Sigmoid colon (tissue), 7 donors: ENCODE results near the gene FREM1. TPM values are rescaled to one million over a fixed set of nuclear protein-coding genes. Genes with fewer than 3 reads are reported as not detected.

ENCODE experiments used
- DNase-seq: peaks from one replicate; pipeline ENCODE4 v3.0.0-alpha.2; 2019
- H3K27ac ChIP-seq, 4 donors: fragments of 200-600 bp; sonication (generic); one replicate each; pipeline ENCODE4 v1.5.1; 2016 to 2019; ENCODE audit warnings: mild to moderate bottlenecking in 1 of 4
- H3K27me3 ChIP-seq, 3 donors: fragments of 200-600 bp; sonication (generic); one replicate each; pipeline ENCODE4 v1.5.1; 2019; ENCODE audit warnings: mild to moderate bottlenecking in 1 of 3
- H3K36me3 ChIP-seq, 4 donors: fragments of 200-600 bp; sonication (generic); one replicate each; pipeline ENCODE4 v1.5.1; 2016 to 2019
- H3K4me1 ChIP-seq, 4 donors: fragments of 200-600 bp; sonication (generic); one replicate each; pipeline ENCODE4 v1.5.1; 2017 to 2019
- H3K4me3 ChIP-seq, 4 donors: fragments of 200-600 bp; sonication (generic); one replicate each; pipeline ENCODE4 v1.5.1; 2017 to 2019; ENCODE audit warnings: mild to moderate bottlenecking in 2 of 4, moderate library complexity in 1 of 4
- H3K9me3 ChIP-seq, 4 donors: fragments of 200-600 bp in 3 of 4; sonication (generic) in 3 of 4; one replicate each; pipeline versions ENCODE4 v1.5.1 to v1.6.1; 2013 to 2019
- EP300 ChIP-seq, 4 donors: sonication (generic); formaldehyde crosslinking; IDR thresholded peaks; one replicate each; pipeline ENCODE4 v1.6.1; 2017; ENCODE audit warnings: antibody characterized with exemption in 4 of 4
- POLR2A ChIP-seq, 2 donors: fragments of 450-650 bp; IDR thresholded peaks; one replicate each; pipeline ENCODE4 v1.6.1; 2016; ENCODE audit warnings: antibody characterized with exemption in 2 of 2, mild to moderate bottlenecking in 2 of 2, moderate library complexity in 2 of 2
- POLR2AphosphoS5 ChIP-seq, 4 donors: sonication (generic); formaldehyde crosslinking; IDR thresholded peaks; one replicate each; pipeline ENCODE4 v1.6.1; 2017; ENCODE audit warnings: antibody characterized with exemption in 4 of 4
- WGBS, 2 donors: extraction: QIAGEN DNeasy Blood & Tissue Kit; methylation state at CpG; one replicate each; pipeline ENCODE4 v1.1.7; 2013; 5-methylcytosine and 5-hydroxymethylcytosine counted together
- intact Hi-C: fragments of 100-400 bp; cut with DNase I; formaldehyde crosslinking; loops from one replicate; pipeline ENCODE4 v1.15.1; 2023
- polyA plus RNA-seq, 3 donors: library from polyadenylated mRNA; stranded (reverse); fragments of 200-250 nt; gene quantifications; one replicate each; pipeline ENCODE4 v1.2.3, GENCODE V29; 2013
- total RNA-seq, 4 donors: library from RNA; depleted of rRNA; stranded (reverse); fragments of >200 nt; gene quantifications; one replicate each; pipeline ENCODE4 v1.1.0, GENCODE V29; 2016
- TF ChIP-seq, protein P1 (sequence below), 4 experiments: fragments of 450-650 bp in 3 of 4; fragments of 200-600 bp in 1 of 4; IDR thresholded peaks; one replicate each; pipeline ENCODE4 v1.5.1; 2016 to 2019; ENCODE audit warnings: antibody characterized with exemption in 4 of 4, mild to moderate bottlenecking in 3 of 4, moderate library complexity in 2 of 4
- donor health status: healthy with polysubstance abuse.
- donor health status: Bipolar disorder and iron deficiency.
- donor health status: healthy.

The FREM1 gene
- total and polyA plus RNA-seq, 7 donors: 0.96 to 45.1 (median 11.4) TPM; not detected in 1

DNA sequence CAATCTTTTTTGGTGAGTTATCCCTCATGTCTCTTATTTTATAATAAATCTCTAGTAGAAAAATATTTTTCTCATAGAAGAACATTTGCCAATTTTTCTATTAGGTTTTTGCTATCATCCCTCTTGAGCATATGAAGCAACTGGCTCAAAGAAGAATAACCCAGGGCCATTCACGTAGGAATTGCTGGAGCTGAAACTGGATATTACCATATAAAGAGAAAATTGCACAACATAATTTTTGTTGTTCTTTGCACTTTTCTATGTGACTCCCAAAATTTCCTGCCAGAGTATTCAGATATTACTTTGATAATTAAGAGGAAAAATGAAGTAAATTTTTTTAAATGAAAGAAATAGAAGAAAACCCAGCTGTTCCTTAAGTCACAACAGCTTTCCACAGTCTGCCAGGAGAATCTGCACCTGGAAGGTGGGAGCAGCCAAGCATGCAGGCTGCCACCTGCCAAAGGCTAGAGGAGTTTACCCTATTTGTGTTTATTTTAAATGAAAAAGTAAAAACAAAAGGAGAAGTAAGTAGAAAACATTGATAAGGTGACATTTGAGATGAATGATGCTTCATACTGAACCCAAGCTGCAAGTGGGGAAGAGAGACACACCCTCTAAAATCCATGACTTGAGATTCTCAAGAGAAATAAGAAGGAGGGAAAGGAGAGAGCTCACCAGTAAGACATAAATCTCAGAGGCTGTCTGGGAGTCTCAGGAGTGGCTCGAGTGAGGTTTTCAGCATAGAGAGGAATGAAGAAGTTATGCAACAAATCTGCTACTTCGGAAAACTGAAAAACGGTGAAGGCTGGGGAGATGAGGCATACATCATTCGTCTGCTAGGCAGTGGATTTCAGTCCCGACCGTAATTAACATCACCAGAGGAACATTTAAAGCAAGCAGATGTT is 31.5 kb upstream of the FREM1 start:
- intact Hi-C loops: no loop called here
- Histone ChIP-seq H3K4me1 (no peaks in the 10 kb centered on the region), H3K9me3 (no peaks in the 10 kb centered on the region), H3K27ac (peak overlapping the region in 2 of 4 donors; percentile 30 to 43), H3K36me3 (no peaks in the 10 kb centered on the region), H3K27me3 (no peaks in the 10 kb centered on the region), H3K4me3 (no peak overlapping the region)
- DNase-seq: peak; percentile 68
- WGBS, 2 donors: 65 to 78% methylated on average over 7 of the region's 7 CpGs
- TF ChIP-seq POLR2AphosphoS5 (IDR thresholded peaks at IDR 0.05) (peak in 1 of 4 donors; percentile 17), EP300 (IDR thresholded peaks at IDR 0.05) (no peak)

DNA sequence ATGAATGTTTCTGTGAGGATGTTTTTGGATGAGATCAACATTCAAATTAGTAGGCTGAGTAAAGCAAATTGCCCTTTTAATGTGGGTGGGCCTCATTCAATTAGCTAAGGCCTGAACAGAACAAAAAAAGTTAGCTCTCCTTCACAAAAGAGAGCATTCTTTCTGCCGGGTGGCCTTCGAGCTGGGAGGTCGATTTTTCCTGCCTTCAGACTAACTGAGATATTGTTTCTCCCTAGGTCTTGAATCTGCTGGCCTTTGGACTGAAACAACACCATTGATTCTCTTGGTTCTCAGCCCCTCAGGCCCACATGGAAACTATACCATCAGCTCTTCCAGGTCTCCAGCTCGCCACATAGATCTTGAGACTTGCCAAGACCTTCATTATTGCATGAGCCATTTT is 29.1 kb upstream of the FREM1 start:
- 82 to 87% methylated on average over 4 of the region's 4 CpGs for WGBS, 2 donors
- peaks cover 0 to 11% (median 5%) of the 10 kb centered on the region in 4 donors for H3K4me1 ChIP-seq
- TF ChIP-seq POLR2AphosphoS5 (IDR thresholded peaks at IDR 0.05) (no peak), POLR2A (IDR thresholded peaks at IDR 0.05) (no peak)

DNA sequence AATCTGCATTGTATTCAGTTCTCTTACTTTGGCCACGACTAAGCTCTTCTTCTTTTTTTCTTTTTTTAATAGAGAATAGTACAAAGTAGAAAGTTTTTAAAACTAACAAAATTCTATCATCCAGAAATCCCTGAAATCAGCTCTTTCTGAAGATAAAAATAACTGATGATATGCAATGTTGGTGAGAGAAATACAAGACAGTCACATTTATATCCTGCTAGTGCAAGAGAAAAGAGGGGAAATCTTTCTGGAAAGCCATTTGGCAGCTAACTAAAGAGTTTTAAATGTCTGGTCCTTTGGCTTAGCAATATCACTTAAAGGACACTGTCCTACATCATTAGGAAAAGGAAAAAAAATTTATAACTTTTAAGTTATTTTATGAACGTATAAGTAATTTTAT is 27.0 kb upstream of the FREM1 start:
- Histone ChIP-seq H3K36me3 (no peaks in the 10 kb centered on the region), H3K27ac (peak overlapping the region in 1 of 4 donors; percentile 18), H3K27me3 (no peaks in the 10 kb centered on the region), H3K4me1 (peaks cover 0 to 11% (median 5%) of the 10 kb centered on the region in 4 donors), H3K9me3 (no peaks in the 10 kb centered on the region), H3K4me3 (no peak overlapping the region)
- intact Hi-C loops: no loop called here
- 86 to 93% methylated on average over 2 of the region's 2 CpGs for WGBS, 2 donors
- TF ChIP-seq POLR2A (IDR thresholded peaks at IDR 0.05): no peak
- TF ChIP-seq, protein P1, sequence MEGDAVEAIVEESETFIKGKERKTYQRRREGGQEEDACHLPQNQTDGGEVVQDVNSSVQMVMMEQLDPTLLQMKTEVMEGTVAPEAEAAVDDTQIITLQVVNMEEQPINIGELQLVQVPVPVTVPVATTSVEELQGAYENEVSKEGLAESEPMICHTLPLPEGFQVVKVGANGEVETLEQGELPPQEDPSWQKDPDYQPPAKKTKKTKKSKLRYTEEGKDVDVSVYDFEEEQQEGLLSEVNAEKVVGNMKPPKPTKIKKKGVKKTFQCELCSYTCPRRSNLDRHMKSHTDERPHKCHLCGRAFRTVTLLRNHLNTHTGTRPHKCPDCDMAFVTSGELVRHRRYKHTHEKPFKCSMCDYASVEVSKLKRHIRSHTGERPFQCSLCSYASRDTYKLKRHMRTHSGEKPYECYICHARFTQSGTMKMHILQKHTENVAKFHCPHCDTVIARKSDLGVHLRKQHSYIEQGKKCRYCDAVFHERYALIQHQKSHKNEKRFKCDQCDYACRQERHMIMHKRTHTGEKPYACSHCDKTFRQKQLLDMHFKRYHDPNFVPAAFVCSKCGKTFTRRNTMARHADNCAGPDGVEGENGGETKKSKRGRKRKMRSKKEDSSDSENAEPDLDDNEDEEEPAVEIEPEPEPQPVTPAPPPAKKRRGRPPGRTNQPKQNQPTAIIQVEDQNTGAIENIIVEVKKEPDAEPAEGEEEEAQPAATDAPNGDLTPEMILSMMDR (IDR thresholded peaks at IDR 0.05): no peak
- DNase-seq: no peak

More for the DNA sequence above, 29.1 kb upstream of the FREM1 start:
- H3K27me3 ChIP-seq: no peaks in the 10 kb centered on the region
- H3K27ac ChIP-seq: no peak overlapping the region
- no peaks in the 10 kb centered on the region for H3K36me3 ChIP-seq
- no peak overlapping the region for H3K4me3 ChIP-seq
- DNase-seq: no peak
- intact Hi-C loops: no loop called here
- H3K9me3 ChIP-seq: no peaks in the 10 kb centered on the region

DNA sequence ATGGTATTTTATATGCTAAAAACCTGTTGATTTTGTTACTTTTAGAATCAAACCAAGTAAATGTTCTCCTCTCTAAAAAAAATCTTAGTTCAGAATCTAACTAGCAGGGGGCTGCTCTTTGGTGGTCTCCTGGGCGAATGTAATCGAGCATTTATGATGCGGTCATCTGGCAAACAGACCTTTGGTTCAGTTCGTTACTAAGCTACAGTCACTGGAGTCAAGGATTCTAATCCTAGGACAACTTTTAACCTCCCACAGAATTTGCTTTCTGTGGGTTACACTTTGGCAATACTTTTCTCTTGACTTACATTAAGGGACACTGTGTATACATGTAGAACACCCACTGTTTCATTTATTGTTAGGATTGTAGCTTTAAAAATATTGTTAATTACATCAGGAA is 26.3 kb upstream of the FREM1 start:
- H3K27ac ChIP-seq: peak overlapping the region in 2 of 4 donors; percentile 18 to 35
- WGBS, 2 donors: 70 to 75% methylated on average over 4 of the region's 4 CpGs
- no peaks in the 10 kb centered on the region for H3K36me3 ChIP-seq
- peaks cover 0 to 11% (median 5%) of the 10 kb centered on the region in 4 donors for H3K4me1 ChIP-seq
- DNase-seq: no peak
- intact Hi-C loops: no loop called here
- TF ChIP-seq POLR2AphosphoS5 (IDR thresholded peaks at IDR 0.05) (no peak), POLR2A (IDR thresholded peaks at IDR 0.05) (no peak), EP300 (IDR thresholded peaks at IDR 0.05) (no peak)
- TF ChIP-seq, protein P1 (IDR thresholded peaks at IDR 0.05): no peak
- H3K9me3 ChIP-seq: no peaks in the 10 kb centered on the region
- no peak overlapping the region for H3K4me3 ChIP-seq
- no peaks in the 10 kb centered on the region for H3K27me3 ChIP-seq

DNA sequence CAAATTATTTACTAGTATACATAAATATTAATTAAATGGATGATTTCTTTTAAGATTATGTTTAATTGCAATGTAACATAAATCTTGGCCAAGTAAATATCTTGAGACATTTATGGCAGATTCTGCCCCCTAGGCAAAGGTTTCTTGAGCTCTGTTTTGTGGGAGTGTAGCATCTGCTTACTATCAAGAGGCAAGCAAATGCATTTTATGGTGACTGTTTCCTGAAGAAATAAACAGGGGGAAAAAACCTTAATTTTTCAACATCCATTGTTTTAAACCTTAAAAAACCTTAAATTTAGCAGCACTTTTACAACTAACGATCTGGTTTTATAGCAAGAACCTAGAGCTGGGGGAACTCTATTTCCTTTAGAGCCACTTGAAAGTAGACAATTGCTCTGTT is 25.7 kb upstream of the FREM1 start:
- DNase-seq: no peak
- TF ChIP-seq POLR2A (IDR thresholded peaks at IDR 0.05) (no peak), EP300 (IDR thresholded peaks at IDR 0.05) (no peak), POLR2AphosphoS5 (IDR thresholded peaks at IDR 0.05) (no peak)
- TF ChIP-seq, protein P1 (IDR thresholded peaks at IDR 0.05): no peak
- Histone ChIP-seq H3K36me3 (no peaks in the 10 kb centered on the region), H3K27ac (peak overlapping the region in 2 of 4 donors; percentile 18 to 35), H3K27me3 (no peaks in the 10 kb centered on the region), H3K4me1 (peaks cover 0 to 11% (median 5%) of the 10 kb centered on the region in 4 donors), H3K9me3 (no peaks in the 10 kb centered on the region), H3K4me3 (no peak overlapping the region)
- intact Hi-C loops: no loop called here
- WGBS, 2 donors: 77 to 88% methylated on average over 1 of the region's 1 CpG
